Stimulated activated CD8-positive, alpha-beta memory T cell treated with anti-CD3 and anti-CD28 coated beads, Interleukin-15, amount 100 ng/mL, for 1 hour (primary cell): Measurements from ENCODE around the gene KCNIP3.

Source experiments
- DNase-seq: peaks from one replicate; pipeline ENCODE4 v3.0.0-alpha.2; 2020; ENCODE audit warnings: low read depth

KCNIP3 gene

GRCh38 chr2:95329891-95330793 is 33.0 kb downstream of the KCNIP3 start:
- no peak for DNase-seq

- DNase-seq, result no peak
Measured at GRCh38 chr2:95330794-95331338, 33.7 kb downstream of the KCNIP3 start.

GRCh38 chr2:95331606-95332005 is 34.5 kb downstream of the KCNIP3 start:
- DNase-seq, result no peak

- DNase-seq, result no peak
Measured at GRCh38 chr2:95332036-95332435, 34.9 kb downstream of the KCNIP3 start.

GRCh38 chr2:95333056-95333455 is 35.9 kb downstream of the KCNIP3 start:
- no peak for DNase-seq

- no peak for DNase-seq
Measured at GRCh38 chr2:95333888-95334338, 36.8 kb downstream of the KCNIP3 start.

GRCh38 chr2:95334916-95335641 is 37.9 kb downstream of the KCNIP3 start:
- DNase-seq, result no peak

GRCh38 chr2:95336406-95336805 is 39.3 kb downstream of the KCNIP3 start:
- no peak for DNase-seq

- DNase-seq, result no peak
Measured at GRCh38 chr2:95337829-95338228, 40.7 kb downstream of the KCNIP3 start.

- DNase-seq, result no peak
Measured at GRCh38 chr2:95342556-95343320, 45.6 kb downstream of the KCNIP3 start.

- DNase-seq, result no peak
Measured at GRCh38 chr2:95343429-95344214, 46.5 kb downstream of the KCNIP3 start.

GRCh38 chr2:95344215-95344583 is 47.1 kb downstream of the KCNIP3 start:
- DNase-seq, result no peak

GRCh38 chr2:95344656-95345055 is 47.5 kb downstream of the KCNIP3 start:
- no peak for DNase-seq

GRCh38 chr2:95345081-95345562 is 48.0 kb downstream of the KCNIP3 start:
- no peak for DNase-seq

GRCh38 chr2:95345563-95346230 is 48.5 kb downstream of the KCNIP3 start:
- peak; percentile 11 for DNase-seq

- DNase-seq, result no peak
Measured at GRCh38 chr2:95346231-95346737, 49.1 kb downstream of the KCNIP3 start.

- no peak for DNase-seq
Measured at GRCh38 chr2:95346738-95347671, 49.9 kb downstream of the KCNIP3 start.

GRCh38 chr2:95347681-95348608 is 50.8 kb downstream of the KCNIP3 start:
- DNase-seq, result no peak
